ENCODE data around the gene ME3. TPM values are rescaled to one million over a fixed set of nuclear protein-coding genes. Genes with fewer than 3 reads are reported as not detected.
A peak's percentile ranks its signal among the peaks of the same experiment; 100 is the strongest.

ME3 gene
- polyA plus RNA-seq, 2 of the 4 experiments (the other 2 are of a cell fraction): 19.7 to 22.3 TPM

DNA sequence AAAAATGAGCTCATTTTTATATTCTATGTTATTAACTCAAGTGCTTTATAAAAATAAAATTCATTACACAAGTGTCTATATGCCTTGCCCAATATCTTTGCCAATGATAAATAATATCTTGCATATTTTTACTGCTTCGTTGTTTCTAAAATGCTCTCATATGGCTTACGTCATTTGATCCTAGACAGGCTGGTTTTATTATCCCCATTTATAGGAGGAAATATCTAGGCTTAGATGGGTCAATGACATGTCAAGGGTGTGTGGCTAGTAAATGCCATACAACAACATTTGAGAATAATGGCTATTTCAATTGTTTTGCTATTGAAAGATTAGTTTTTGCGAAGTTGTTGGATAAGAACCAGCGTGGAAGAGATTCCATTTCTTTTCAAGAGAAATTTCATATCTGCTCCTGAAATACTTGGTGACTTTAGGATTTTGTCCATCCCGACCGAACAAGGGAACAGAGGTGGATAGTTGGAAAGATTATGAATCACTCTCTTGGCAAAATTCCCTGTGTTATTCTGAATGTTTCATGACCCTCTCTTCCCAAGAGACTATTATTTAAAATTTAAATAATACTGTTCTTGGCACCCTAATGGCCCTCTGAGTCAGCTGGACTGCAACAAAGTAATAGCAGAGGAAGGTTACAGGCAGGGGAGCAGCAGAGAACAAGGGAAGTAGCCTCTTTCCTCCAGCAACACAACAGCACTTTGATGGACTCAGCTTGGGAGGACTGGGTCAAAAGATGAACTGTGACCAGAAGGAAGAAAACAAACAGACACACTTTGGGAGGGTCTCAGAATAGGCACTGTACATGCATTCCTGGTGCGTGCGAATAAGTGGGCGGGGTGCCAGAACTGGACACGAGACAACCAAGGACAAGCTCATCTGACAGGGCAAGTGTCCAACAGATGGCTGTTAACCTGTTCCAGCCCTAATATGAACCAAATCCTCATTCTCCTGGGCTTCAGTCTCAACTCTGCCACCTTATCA lies 94.5 kb downstream of the ME3 start:
- ChIA-PET POLR2A (interaction anchor here (1.0 to 1.2 kb wide), 2 partner anchors 14 to 118 kb away, joined by 3 to 5 read pairs; no protein-coding TSS in a partner anchor), CTCF (interaction anchor here (0.5 to 2.2 kb wide), 8 partner anchors 13 to 222 kb away, joined by 3 to 11 read pairs (median 4); partner anchors contain the start of gene PRSS23)
- ATAC-seq (peak; percentile 80 to 89), FAIRE-seq (peak; percentile 61), DNase-seq (ENCODE audit: low read depth in 1 of 2, low spot score in 1 of 2) (peak; percentile 63 to 86)
- H3K4me2 ChIP-seq: peak overlapping the region; percentile 75
- no peaks in the 10 kb centered on the region for H3K9me3 ChIP-seq
- 8% methylated on average over 10 of the region's 10 CpGs for WGBS (ENCODE audit: missing lambda C conversion rate)
- H3K4me3 ChIP-seq: 0 out of 3 replicates have a peak overlapping the region, but pooled peaks have one; percentile 8
- H3K4me1 ChIP-seq: peaks cover 89% of the 10 kb centered on the region
- peak overlapping the region; percentile 83 to 84 for H3K27ac ChIP-seq
- TF ChIP-seq, protein P1, sequence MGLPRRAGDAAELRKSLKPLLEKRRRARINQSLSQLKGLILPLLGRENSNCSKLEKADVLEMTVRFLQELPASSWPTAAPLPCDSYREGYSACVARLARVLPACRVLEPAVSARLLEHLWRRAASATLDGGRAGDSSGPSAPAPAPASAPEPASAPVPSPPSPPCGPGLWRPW (IDR thresholded peaks at IDR 0.05): no peak
- TF ChIP-seq, protein P2, sequence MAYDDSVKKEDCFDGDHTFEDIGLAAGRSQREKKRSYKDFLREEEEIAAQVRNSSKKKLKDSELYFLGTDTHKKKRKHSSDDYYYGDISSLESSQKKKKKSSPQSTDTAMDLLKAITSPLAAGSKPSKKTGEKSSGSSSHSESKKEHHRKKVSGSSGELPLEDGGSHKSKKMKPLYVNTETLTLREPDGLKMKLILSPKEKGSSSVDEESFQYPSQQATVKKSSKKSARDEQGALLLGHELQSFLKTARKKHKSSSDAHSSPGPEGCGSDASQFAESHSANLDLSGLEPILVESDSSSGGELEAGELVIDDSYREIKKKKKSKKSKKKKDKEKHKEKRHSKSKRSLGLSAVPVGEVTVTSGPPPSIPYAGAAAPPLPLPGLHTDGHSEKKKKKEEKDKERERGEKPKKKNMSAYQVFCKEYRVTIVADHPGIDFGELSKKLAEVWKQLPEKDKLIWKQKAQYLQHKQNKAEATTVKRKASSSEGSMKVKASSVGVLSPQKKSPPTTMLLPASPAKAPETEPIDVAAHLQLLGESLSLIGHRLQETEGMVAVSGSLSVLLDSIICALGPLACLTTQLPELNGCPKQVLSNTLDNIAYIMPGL (CRISPR knock-in tag; IDR thresholded peaks at IDR 0.05; ENCODE audit: borderline replicate concordance): no peak
- TF ChIP-seq BHLHE40 (IDR thresholded peaks at IDR 0.05; ENCODE audit: low read depth, low read length) (no peak), JUN (IDR thresholded peaks at IDR 0.05) (0 out of 5 replicates have a peak, but pooled peaks of 1 of the 2 experiments have one; percentile 25), SMC3 (IDR thresholded peaks at IDR 0.05) (0 out of 3 replicates have a peak, but pooled peaks have one; percentile 11), ESRRA (IDR thresholded peaks at IDR 0.05; ENCODE audit: borderline replicate concordance, low read length) (0 out of 2 replicates have a peak, but pooled peaks have one; percentile 60), HEYL (CRISPR knock-in tag; IDR thresholded peaks at IDR 0.05) (no peak), NR3C1 (IDR thresholded peaks at IDR 0.05) (no peak), MAFK (IDR thresholded peaks at IDR 0.05; ENCODE audit: partially characterized antibody) (no peak), KDM5A (IDR thresholded peaks at IDR 0.05) (no peak), RNF2 (IDR thresholded peaks at IDR 0.05; ENCODE audit: borderline replicate concordance, low read depth) (no peak), ZSCAN20 (CRISPR knock-in tag; IDR thresholded peaks at IDR 0.05) (no peak), MYC (IDR thresholded peaks at IDR 0.05; ENCODE audit: borderline replicate concordance, low read length) (no peak), KDM1A (IDR thresholded peaks at IDR 0.05; ENCODE audit: low read depth) (no peak), ZC3H11A (IDR thresholded peaks at IDR 0.05) (no peak), CEBPB (IDR thresholded peaks at IDR 0.05) (peak in 1 of 2 experiments; percentile 31; a peak in 1 of 4 replicates), RAD21 (conservative IDR thresholded peaks at IDR 0.05 in 1 of 2, IDR thresholded peaks at IDR 0.05 in 1 of 2) (peak; percentile 2 to 26; a peak in 1 of 5 replicates), ZNF302 (CRISPR knock-in tag; IDR thresholded peaks at IDR 0.05) (no peak), CBX8 (IDR thresholded peaks at IDR 0.05) (no peak), FOSL2 (IDR thresholded peaks at IDR 0.05) (peak; percentile 41; the same call in 1 of the 2 replicates), FOSL2 (CRISPR knock-in tag; IDR thresholded peaks at IDR 0.05) (peak; percentile 67), POLR2A (IDR thresholded peaks at IDR 0.05; ENCODE audit: low read length) (no peak), EHF (CRISPR knock-in tag; IDR thresholded peaks at IDR 0.05) (no peak)
- TF ChIP-seq, protein P3, sequence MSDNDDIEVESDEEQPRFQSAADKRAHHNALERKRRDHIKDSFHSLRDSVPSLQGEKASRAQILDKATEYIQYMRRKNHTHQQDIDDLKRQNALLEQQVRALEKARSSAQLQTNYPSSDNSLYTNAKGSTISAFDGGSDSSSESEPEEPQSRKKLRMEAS (IDR thresholded peaks at IDR 0.05): peak; percentile 58
- TF ChIP-seq, protein P4, sequence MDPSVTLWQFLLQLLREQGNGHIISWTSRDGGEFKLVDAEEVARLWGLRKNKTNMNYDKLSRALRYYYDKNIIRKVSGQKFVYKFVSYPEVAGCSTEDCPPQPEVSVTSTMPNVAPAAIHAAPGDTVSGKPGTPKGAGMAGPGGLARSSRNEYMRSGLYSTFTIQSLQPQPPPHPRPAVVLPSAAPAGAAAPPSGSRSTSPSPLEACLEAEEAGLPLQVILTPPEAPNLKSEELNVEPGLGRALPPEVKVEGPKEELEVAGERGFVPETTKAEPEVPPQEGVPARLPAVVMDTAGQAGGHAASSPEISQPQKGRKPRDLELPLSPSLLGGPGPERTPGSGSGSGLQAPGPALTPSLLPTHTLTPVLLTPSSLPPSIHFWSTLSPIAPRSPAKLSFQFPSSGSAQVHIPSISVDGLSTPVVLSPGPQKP (IDR thresholded peaks at IDR 0.05; ENCODE audit: low read depth, low read length): no peak
- TF ChIP-seq, protein P5, sequence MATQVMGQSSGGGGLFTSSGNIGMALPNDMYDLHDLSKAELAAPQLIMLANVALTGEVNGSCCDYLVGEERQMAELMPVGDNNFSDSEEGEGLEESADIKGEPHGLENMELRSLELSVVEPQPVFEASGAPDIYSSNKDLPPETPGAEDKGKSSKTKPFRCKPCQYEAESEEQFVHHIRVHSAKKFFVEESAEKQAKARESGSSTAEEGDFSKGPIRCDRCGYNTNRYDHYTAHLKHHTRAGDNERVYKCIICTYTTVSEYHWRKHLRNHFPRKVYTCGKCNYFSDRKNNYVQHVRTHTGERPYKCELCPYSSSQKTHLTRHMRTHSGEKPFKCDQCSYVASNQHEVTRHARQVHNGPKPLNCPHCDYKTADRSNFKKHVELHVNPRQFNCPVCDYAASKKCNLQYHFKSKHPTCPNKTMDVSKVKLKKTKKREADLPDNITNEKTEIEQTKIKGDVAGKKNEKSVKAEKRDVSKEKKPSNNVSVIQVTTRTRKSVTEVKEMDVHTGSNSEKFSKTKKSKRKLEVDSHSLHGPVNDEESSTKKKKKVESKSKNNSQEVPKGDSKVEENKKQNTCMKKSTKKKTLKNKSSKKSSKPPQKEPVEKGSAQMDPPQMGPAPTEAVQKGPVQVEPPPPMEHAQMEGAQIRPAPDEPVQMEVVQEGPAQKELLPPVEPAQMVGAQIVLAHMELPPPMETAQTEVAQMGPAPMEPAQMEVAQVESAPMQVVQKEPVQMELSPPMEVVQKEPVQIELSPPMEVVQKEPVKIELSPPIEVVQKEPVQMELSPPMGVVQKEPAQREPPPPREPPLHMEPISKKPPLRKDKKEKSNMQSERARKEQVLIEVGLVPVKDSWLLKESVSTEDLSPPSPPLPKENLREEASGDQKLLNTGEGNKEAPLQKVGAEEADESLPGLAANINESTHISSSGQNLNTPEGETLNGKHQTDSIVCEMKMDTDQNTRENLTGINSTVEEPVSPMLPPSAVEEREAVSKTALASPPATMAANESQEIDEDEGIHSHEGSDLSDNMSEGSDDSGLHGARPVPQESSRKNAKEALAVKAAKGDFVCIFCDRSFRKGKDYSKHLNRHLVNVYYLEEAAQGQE (IDR thresholded peaks at IDR 0.05): no peak
- TF ChIP-seq, protein P6, sequence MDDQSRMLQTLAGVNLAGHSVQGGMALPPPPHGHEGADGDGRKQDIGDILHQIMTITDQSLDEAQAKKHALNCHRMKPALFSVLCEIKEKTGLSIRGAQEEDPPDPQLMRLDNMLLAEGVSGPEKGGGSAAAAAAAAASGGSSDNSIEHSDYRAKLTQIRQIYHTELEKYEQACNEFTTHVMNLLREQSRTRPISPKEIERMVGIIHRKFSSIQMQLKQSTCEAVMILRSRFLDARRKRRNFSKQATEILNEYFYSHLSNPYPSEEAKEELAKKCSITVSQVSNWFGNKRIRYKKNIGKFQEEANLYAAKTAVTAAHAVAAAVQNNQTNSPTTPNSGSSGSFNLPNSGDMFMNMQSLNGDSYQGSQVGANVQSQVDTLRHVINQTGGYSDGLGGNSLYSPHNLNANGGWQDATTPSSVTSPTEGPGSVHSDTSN (IDR thresholded peaks at IDR 0.05): no peak
- TF ChIP-seq, protein P7, sequence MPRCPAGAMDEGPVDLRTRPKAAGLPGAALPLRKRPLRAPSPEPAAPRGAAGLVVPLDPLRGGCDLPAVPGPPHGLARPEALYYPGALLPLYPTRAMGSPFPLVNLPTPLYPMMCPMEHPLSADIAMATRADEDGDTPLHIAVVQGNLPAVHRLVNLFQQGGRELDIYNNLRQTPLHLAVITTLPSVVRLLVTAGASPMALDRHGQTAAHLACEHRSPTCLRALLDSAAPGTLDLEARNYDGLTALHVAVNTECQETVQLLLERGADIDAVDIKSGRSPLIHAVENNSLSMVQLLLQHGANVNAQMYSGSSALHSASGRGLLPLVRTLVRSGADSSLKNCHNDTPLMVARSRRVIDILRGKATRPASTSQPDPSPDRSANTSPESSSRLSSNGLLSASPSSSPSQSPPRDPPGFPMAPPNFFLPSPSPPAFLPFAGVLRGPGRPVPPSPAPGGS (IDR thresholded peaks at IDR 0.05): no peak
- TF ChIP-seq, protein P8, sequence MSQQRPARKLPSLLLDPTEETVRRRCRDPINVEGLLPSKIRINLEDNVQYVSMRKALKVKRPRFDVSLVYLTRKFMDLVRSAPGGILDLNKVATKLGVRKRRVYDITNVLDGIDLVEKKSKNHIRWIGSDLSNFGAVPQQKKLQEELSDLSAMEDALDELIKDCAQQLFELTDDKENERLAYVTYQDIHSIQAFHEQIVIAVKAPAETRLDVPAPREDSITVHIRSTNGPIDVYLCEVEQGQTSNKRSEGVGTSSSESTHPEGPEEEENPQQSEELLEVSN (IDR thresholded peaks at IDR 0.05; ENCODE audit: borderline replicate concordance, low read depth): no peak

Measured in A549 (cell line).